Measurements from ENCODE around the gene CORIN. TPM values are rescaled to one million over a fixed set of nuclear protein-coding genes. Genes with fewer than 3 reads are reported as not detected.

Gene CORIN
- total and polyA plus RNA-seq, 2 donors (not counting 1 experiment from before 2014, with no cell fraction given), result 0.25 TPM; not detected in 1

GRCh38 chr4:47662975-47663374 lies 174.9 kb downstream of the CORIN start:
- CTCF ChIA-PET, result interaction anchor here (1.1 to 2.9 kb wide), 3 partner anchors 12 to 271 kb away, joined by 3 to 10 read pairs (median 4); no protein-coding TSS in a partner anchor
- peaks cover 0 to 3% (median 0%) of the 10 kb centered on the region in 4 experiments for H3K27me3 ChIP-seq (replicated peaks in 1 of 4; ENCODE audit: control extremely low read depth in 1 of 4, control insufficient read depth in 3 of 4, insufficient read depth in 4 of 4, low read length in 3 of 4)
- no peak for ATAC-seq (ENCODE audit: low read depth)

DNA sequence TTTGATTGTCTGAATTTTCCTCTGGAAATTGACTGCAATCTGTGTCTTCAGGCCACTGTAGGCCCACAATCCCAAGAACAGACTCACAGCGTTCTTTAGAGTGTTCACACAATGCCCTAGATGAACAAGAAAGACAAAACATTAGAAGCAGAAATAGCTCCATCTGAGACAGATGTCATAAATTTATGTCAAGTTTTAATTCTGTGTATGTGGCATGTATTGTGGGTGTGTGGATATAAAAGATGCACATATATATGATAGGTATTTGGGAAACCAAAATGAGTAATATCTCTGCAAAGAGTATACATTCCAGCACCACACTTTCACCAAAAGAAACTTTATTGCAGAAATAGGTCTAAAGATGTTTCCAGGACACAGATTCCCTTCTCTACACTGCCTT lies 176.1 kb downstream of the CORIN start:
- TF ChIP-seq, protein P1, sequence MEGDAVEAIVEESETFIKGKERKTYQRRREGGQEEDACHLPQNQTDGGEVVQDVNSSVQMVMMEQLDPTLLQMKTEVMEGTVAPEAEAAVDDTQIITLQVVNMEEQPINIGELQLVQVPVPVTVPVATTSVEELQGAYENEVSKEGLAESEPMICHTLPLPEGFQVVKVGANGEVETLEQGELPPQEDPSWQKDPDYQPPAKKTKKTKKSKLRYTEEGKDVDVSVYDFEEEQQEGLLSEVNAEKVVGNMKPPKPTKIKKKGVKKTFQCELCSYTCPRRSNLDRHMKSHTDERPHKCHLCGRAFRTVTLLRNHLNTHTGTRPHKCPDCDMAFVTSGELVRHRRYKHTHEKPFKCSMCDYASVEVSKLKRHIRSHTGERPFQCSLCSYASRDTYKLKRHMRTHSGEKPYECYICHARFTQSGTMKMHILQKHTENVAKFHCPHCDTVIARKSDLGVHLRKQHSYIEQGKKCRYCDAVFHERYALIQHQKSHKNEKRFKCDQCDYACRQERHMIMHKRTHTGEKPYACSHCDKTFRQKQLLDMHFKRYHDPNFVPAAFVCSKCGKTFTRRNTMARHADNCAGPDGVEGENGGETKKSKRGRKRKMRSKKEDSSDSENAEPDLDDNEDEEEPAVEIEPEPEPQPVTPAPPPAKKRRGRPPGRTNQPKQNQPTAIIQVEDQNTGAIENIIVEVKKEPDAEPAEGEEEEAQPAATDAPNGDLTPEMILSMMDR (IDR thresholded peaks at IDR 0.05), result no peak
- TF ChIP-seq EZH2 (IDR thresholded peaks at IDR 0.05; ENCODE audit: borderline replicate concordance, insufficient read depth, low read depth, low read length, poor library complexity, severe bottlenecking), result no peak
- ATAC-seq (ENCODE audit: low read depth), result no peak
- H3K27ac ChIP-seq (ENCODE audit: low read length in 2 of 2), result no peak overlapping the region
- no peak overlapping the region for H2AFZ ChIP-seq (ENCODE audit: insufficient read depth, low read depth, low read length, poor library complexity, severe bottlenecking)
- WGBS (ENCODE audit: insufficient coverage), result no CpG with 5 or more reads among the region's 1 CpG
- H3K27me3 Mint-ChIP-seq, result peaks cover 10% of the 10 kb centered on the region
- H3K9me3 ChIP-seq (ENCODE audit: control extremely low read depth in 1 of 3, control insufficient read depth in 2 of 3, insufficient read depth in 1 of 3, low read length in 2 of 3), result no peaks in the 10 kb centered on the region
- no peak overlapping the region for H3K4me3 ChIP-seq (ENCODE audit: control extremely low read depth in 1 of 5, extremely low read depth in 1 of 5, insufficient read depth in 1 of 5, low read depth in 2 of 5, low read length in 4 of 5)
- no peak overlapping the region for H3K4me2 ChIP-seq (replicated peaks; ENCODE audit: low read depth, low read length, poor library complexity, severe bottlenecking)
- CTCF ChIA-PET, result interaction anchor here (0.6 to 2.9 kb wide), 2 partner anchors 272 to 428 kb away, joined by 5 to 10 read pairs; no protein-coding TSS in a partner anchor
- no peak overlapping the region for H3K9ac ChIP-seq (ENCODE audit: low read length)
- no peaks in the 10 kb centered on the region for H3K4me1 Mint-ChIP-seq
- POLR2A ChIA-PET, result no interaction called here
- H3K36me3 ChIP-seq (replicated peaks in 1 of 2; ENCODE audit: control extremely low read depth in 1 of 2, control insufficient read depth in 1 of 2, extremely low read depth in 1 of 2, insufficient read depth in 2 of 2, low read length in 1 of 2), result no peaks in the 10 kb centered on the region
- H3K27ac Mint-ChIP-seq, result no peak overlapping the region
- H3K4me3 Mint-ChIP-seq, result no peak overlapping the region
- H3K79me2 ChIP-seq (ENCODE audit: control insufficient read depth, insufficient read depth, low read length), result no peaks in the 10 kb centered on the region
- DNase-seq, result no peak
- no peaks in the 10 kb centered on the region for H4K20me1 ChIP-seq (ENCODE audit: control insufficient read depth, insufficient read depth, low read length, poor library complexity, severe bottlenecking)
- H3K4me1 ChIP-seq (ENCODE audit: control insufficient read depth in 2 of 2, insufficient read depth in 2 of 2, low read length in 2 of 2), result no peaks in the 10 kb centered on the region
- intact Hi-C loops (cut with micrococcal nuclease), result no loop called here
- peaks cover 0 to 3% (median 0%) of the 10 kb centered on the region in 4 experiments for H3K27me3 ChIP-seq (replicated peaks in 1 of 4; ENCODE audit: control extremely low read depth in 1 of 4, control insufficient read depth in 3 of 4, insufficient read depth in 4 of 4, low read length in 3 of 4)
- H3K9me3 Mint-ChIP-seq (ENCODE audit: insufficient read depth), result no peaks in the 10 kb centered on the region

More at GRCh38 chr4:47662975-47663374, 174.9 kb downstream of the CORIN start:
- Histone ChIP-seq H3K4me3 (ENCODE audit: control extremely low read depth in 1 of 5, extremely low read depth in 1 of 5, insufficient read depth in 1 of 5, low read depth in 2 of 5, low read length in 4 of 5) (no peak overlapping the region), H3K4me1 (ENCODE audit: control insufficient read depth in 2 of 2, insufficient read depth in 2 of 2, low read length in 2 of 2) (no peaks in the 10 kb centered on the region), H3K79me2 (ENCODE audit: control insufficient read depth, insufficient read depth, low read length) (no peaks in the 10 kb centered on the region), H3K9ac (ENCODE audit: low read length) (no peak overlapping the region), H3K36me3 (replicated peaks in 1 of 2; ENCODE audit: control extremely low read depth in 1 of 2, control insufficient read depth in 1 of 2, extremely low read depth in 1 of 2, insufficient read depth in 2 of 2, low read length in 1 of 2) (no peaks in the 10 kb centered on the region), H2AFZ (ENCODE audit: insufficient read depth, low read depth, low read length, poor library complexity, severe bottlenecking) (no peak overlapping the region), H3K9me3 (ENCODE audit: control extremely low read depth in 1 of 3, control insufficient read depth in 2 of 3, insufficient read depth in 1 of 3, low read length in 2 of 3) (no peaks in the 10 kb centered on the region), H3K27ac (ENCODE audit: low read length in 2 of 2) (no peak overlapping the region), H4K20me1 (ENCODE audit: control insufficient read depth, insufficient read depth, low read length, poor library complexity, severe bottlenecking) (no peaks in the 10 kb centered on the region), H3K4me2 (replicated peaks; ENCODE audit: low read depth, low read length, poor library complexity, severe bottlenecking) (no peak overlapping the region)
- no peak for TF ChIP-seq EZH2 (IDR thresholded peaks at IDR 0.05; ENCODE audit: borderline replicate concordance, insufficient read depth, low read depth, low read length, poor library complexity, severe bottlenecking)
- TF ChIP-seq, protein P1 (IDR thresholded peaks at IDR 0.05), result peak; percentile 26
- peaks cover 16% of the 10 kb centered on the region for H3K27me3 Mint-ChIP-seq
- no peaks in the 10 kb centered on the region for H3K9me3 Mint-ChIP-seq (ENCODE audit: insufficient read depth)
- H3K4me1 Mint-ChIP-seq, result no peaks in the 10 kb centered on the region
- intact Hi-C loops (cut with micrococcal nuclease), result no loop called here
- DNase-seq, result peak; percentile 8
- POLR2A ChIA-PET, result no interaction called here
- no peak overlapping the region for H3K27ac Mint-ChIP-seq
- H3K4me3 Mint-ChIP-seq, result no peak overlapping the region
- 43% methylated on average over 1 of the region's 3 CpGs for WGBS (ENCODE audit: insufficient coverage)

Data from B cell (primary cell).